K562 (cell line): ENCODE measurements around the gene ZDHHC14. TPM values are rescaled to one million over a fixed set of nuclear protein-coding genes. Genes with fewer than 3 reads are reported as not detected.

Source experiments
- PML ChIP-seq: IDR thresholded peaks from 2 replicates; pipeline ENCODE4 v1.6.1; 2012; ENCODE audit warnings: low read length, inconsistent platforms
- SIRT6 ChIP-seq: IDR thresholded peaks from one replicate; pipeline ENCODE4 v1.6.1; 2012; ENCODE audit warnings: low read depth, mild to moderate bottlenecking, control low read depth, inconsistent platforms, low read length, moderate library complexity
- TEAD1 ChIP-seq, 2 experiments: fragments of 450-650 bp in 1 of 2; sonication (generic) in 1 of 2; formaldehyde crosslinking; IDR thresholded peaks; 2 replicates each; pipeline versions ENCODE4 v1.4.0 to v1.8.0; 2020 to 2022; ENCODE audit warnings: mild to moderate bottlenecking in 2 of 2, missing genetic modification reagents in 1 of 2
- ZBTB1 ChIP-seq: sonication (generic); formaldehyde crosslinking; IDR thresholded peaks from 2 replicates; pipeline ENCODE4 v1.8.1; 2023; ENCODE audit warnings: missing genetic modification reagents, low read depth, mild to moderate bottlenecking, borderline replicate concordance
- ZFPM2 ChIP-seq: fragments of 250-450 bp; sonication (Bioruptor Pico); IDR thresholded peaks from 2 replicates; pipeline ENCODE4 v1.5.1; 2022; ENCODE audit warnings: mild to moderate bottlenecking
- ZKSCAN8 ChIP-seq: fragments of 200-800 bp; sonication (Bioruptor generic); IDR thresholded peaks from 2 replicates; pipeline ENCODE4 v1.6.1; 2016; ENCODE audit warnings: missing genetic modification characterization, missing compliant biosample characterization
- ZNF282 ChIP-seq: sonication (generic); formaldehyde crosslinking; IDR thresholded peaks from 2 replicates; pipeline ENCODE4 v1.8.1; 2023; ENCODE audit warnings: missing genetic modification reagents
- ZNF436 ChIP-seq: fragments of 250-450, 450-650 bp; sonication (Bioruptor Pico); formaldehyde crosslinking; IDR thresholded peaks from 2 replicates; pipeline ENCODE4 v1.7.0; 2020; ENCODE audit warnings: mild to moderate bottlenecking
- ZNF780A ChIP-seq: fragments of 250-450 bp; sonication (Bioruptor Pico); IDR thresholded peaks from 2 replicates; pipeline ENCODE4 v1.5.0; 2021; ENCODE audit warnings: mild to moderate bottlenecking
- polyA plus RNA-seq, 8 experiments: library from polyadenylated mRNA; depleted of rRNA in 4 of 8; stranded (reverse) in 5 of 8; unstranded in 3 of 8; fragments of >200 nt; fragmentation: Nextera tagmentation in 2 of 8; fragmentation: Illumina TruSeq in 1 of 8; extraction: Ambion mirVana in 2 of 8; extraction: Trizol in 1 of 8; gene quantifications; 2 replicates each; pipeline versions ENCODE4 v1.2.1 to v1.2.3, GENCODE V29; 2011 to 2014; ENCODE audit warnings: inconsistent platforms in 1 of 8, missing spikeins in 1 of 8
- total RNA-seq, 7 experiments: library from RNA; depleted of rRNA in 6 of 7; stranded (reverse); fragments of >200 nt in 6 of 7; fragmentation: Illumina TruSeq in 2 of 7; extraction: Trizol in 2 of 7; gene quantifications; 2 replicates each; pipeline versions ENCODE4 v1.2.1 to v1.2.3, GENCODE V29; 2011 to 2021; ENCODE audit warnings: low replicate concordance in 1 of 7
- TF ChIP-seq, protein P1 (sequence below): fragments of 200-600 bp; sonication (generic); IDR thresholded peaks from one replicate; pipeline ENCODE4 v1.6.1; 2012; ENCODE audit warnings: mild to moderate bottlenecking, low read depth, low read length, inconsistent platforms
- TF ChIP-seq, protein P2 (sequence below): fragments of 250-450 bp; sonication (Bioruptor Pico); IDR thresholded peaks from 2 replicates; pipeline ENCODE4 v1.8.0; 2022; ENCODE audit warnings: inconsistent platforms
- TF ChIP-seq, protein P3 (sequence below), 3 experiments: IDR thresholded peaks in 2 of 3; conservative IDR thresholded peaks in 1 of 3; 2 replicates each; pipeline ENCODE4 v1.5.1; 2011 to 2012; ENCODE audit warnings: low read length in 3 of 3, mild to moderate bottlenecking in 3 of 3, control low read depth in 2 of 3, improper control_type of control experiment in 1 of 3, inconsistent platforms in 1 of 3, low read depth in 1 of 3, mixed read lengths in 1 of 3, moderate library complexity in 1 of 3; ENCODE audit not compliant: insufficient read depth in 2 of 3

Gene ZDHHC14
- total and polyA plus RNA-seq, 9 of the 15 experiments (the other 6 are each of a cell fraction or from before 2014, with no cell fraction given), result 0.92 to 23.1 (median 13.8) TPM

DNA sequence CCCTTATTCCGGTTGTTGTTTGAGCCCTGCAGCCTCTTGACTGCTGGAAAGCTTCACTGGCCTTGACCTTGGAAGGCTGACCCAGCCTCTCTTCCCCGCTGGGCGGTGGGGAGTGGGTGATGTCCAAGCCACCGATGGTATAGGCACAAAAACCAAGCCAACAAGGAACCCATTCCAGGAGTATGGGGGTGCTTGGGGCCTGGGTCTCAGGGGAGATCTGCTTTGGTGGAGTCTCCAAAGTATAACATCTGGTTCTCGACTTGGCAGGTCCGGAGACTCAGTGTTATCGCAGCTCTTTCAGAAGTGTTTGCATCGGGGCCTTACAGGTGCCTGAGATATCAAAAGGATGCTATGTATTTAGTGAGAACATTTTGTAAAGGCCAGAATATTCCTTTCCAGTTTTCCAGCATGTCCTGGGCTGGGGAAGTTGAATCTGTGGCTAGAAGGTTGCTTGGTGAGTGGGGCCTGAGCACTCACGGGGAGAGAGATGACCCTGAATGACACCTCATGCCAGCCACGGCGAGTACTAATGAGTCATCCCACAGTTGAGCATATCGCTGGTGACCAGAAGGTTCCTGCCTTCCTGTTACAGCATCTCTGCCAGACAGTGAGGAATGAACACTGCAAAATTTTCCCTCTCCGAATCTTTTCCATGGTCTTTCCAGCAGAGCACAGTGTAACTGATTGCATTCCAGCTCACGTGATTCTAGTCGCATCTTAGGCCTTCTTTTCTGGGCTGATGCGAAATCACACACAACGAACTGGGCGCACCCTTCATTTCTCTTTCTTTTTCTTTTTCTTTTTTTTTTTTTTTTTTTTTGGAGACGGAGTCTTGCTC lies 133.9 kb downstream of the ZDHHC14 start (continued):
- TF ChIP-seq, protein P1, sequence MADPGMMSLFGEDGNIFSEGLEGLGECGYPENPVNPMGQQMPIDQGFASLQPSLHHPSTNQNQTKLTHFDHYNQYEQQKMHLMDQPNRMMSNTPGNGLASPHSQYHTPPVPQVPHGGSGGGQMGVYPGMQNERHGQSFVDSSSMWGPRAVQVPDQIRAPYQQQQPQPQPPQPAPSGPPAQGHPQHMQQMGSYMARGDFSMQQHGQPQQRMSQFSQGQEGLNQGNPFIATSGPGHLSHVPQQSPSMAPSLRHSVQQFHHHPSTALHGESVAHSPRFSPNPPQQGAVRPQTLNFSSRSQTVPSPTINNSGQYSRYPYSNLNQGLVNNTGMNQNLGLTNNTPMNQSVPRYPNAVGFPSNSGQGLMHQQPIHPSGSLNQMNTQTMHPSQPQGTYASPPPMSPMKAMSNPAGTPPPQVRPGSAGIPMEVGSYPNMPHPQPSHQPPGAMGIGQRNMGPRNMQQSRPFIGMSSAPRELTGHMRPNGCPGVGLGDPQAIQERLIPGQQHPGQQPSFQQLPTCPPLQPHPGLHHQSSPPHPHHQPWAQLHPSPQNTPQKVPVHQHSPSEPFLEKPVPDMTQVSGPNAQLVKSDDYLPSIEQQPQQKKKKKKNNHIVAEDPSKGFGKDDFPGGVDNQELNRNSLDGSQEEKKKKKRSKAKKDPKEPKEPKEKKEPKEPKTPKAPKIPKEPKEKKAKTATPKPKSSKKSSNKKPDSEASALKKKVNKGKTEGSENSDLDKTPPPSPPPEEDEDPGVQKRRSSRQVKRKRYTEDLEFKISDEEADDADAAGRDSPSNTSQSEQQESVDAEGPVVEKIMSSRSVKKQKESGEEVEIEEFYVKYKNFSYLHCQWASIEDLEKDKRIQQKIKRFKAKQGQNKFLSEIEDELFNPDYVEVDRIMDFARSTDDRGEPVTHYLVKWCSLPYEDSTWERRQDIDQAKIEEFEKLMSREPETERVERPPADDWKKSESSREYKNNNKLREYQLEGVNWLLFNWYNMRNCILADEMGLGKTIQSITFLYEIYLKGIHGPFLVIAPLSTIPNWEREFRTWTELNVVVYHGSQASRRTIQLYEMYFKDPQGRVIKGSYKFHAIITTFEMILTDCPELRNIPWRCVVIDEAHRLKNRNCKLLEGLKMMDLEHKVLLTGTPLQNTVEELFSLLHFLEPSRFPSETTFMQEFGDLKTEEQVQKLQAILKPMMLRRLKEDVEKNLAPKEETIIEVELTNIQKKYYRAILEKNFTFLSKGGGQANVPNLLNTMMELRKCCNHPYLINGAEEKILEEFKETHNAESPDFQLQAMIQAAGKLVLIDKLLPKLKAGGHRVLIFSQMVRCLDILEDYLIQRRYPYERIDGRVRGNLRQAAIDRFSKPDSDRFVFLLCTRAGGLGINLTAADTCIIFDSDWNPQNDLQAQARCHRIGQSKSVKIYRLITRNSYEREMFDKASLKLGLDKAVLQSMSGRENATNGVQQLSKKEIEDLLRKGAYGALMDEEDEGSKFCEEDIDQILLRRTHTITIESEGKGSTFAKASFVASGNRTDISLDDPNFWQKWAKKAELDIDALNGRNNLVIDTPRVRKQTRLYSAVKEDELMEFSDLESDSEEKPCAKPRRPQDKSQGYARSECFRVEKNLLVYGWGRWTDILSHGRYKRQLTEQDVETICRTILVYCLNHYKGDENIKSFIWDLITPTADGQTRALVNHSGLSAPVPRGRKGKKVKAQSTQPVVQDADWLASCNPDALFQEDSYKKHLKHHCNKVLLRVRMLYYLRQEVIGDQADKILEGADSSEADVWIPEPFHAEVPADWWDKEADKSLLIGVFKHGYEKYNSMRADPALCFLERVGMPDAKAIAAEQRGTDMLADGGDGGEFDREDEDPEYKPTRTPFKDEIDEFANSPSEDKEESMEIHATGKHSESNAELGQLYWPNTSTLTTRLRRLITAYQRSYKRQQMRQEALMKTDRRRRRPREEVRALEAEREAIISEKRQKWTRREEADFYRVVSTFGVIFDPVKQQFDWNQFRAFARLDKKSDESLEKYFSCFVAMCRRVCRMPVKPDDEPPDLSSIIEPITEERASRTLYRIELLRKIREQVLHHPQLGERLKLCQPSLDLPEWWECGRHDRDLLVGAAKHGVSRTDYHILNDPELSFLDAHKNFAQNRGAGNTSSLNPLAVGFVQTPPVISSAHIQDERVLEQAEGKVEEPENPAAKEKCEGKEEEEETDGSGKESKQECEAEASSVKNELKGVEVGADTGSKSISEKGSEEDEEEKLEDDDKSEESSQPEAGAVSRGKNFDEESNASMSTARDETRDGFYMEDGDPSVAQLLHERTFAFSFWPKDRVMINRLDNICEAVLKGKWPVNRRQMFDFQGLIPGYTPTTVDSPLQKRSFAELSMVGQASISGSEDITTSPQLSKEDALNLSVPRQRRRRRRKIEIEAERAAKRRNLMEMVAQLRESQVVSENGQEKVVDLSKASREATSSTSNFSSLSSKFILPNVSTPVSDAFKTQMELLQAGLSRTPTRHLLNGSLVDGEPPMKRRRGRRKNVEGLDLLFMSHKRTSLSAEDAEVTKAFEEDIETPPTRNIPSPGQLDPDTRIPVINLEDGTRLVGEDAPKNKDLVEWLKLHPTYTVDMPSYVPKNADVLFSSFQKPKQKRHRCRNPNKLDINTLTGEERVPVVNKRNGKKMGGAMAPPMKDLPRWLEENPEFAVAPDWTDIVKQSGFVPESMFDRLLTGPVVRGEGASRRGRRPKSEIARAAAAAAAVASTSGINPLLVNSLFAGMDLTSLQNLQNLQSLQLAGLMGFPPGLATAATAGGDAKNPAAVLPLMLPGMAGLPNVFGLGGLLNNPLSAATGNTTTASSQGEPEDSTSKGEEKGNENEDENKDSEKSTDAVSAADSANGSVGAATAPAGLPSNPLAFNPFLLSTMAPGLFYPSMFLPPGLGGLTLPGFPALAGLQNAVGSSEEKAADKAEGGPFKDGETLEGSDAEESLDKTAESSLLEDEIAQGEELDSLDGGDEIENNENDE, result no peak
- TF ChIP-seq, protein P2, sequence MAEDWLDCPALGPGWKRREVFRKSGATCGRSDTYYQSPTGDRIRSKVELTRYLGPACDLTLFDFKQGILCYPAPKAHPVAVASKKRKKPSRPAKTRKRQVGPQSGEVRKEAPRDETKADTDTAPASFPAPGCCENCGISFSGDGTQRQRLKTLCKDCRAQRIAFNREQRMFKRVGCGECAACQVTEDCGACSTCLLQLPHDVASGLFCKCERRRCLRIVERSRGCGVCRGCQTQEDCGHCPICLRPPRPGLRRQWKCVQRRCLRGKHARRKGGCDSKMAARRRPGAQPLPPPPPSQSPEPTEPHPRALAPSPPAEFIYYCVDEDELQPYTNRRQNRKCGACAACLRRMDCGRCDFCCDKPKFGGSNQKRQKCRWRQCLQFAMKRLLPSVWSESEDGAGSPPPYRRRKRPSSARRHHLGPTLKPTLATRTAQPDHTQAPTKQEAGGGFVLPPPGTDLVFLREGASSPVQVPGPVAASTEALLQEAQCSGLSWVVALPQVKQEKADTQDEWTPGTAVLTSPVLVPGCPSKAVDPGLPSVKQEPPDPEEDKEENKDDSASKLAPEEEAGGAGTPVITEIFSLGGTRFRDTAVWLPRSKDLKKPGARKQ (CRISPR knock-in tag), result no peak
- TF ChIP-seq SIRT6 (no peak), ZFPM2 (CRISPR knock-in tag) (no peak), ZNF780A (no peak), TEAD1 (CRISPR knock-in tag; IDR thresholded peaks at IDR 0.05) (peak; percentile 86 to 94; a peak in 3 of 4 replicates), ZNF282 (no peak), ZBTB1 (CRISPR knock-in tag) (no peak), PML (peak; percentile 88), ZKSCAN8 (CRISPR knock-in tag) (no peak; the same call in 1 of the 2 replicates), ZNF436 (CRISPR knock-in tag) (no peak)
- TF ChIP-seq, protein P3, sequence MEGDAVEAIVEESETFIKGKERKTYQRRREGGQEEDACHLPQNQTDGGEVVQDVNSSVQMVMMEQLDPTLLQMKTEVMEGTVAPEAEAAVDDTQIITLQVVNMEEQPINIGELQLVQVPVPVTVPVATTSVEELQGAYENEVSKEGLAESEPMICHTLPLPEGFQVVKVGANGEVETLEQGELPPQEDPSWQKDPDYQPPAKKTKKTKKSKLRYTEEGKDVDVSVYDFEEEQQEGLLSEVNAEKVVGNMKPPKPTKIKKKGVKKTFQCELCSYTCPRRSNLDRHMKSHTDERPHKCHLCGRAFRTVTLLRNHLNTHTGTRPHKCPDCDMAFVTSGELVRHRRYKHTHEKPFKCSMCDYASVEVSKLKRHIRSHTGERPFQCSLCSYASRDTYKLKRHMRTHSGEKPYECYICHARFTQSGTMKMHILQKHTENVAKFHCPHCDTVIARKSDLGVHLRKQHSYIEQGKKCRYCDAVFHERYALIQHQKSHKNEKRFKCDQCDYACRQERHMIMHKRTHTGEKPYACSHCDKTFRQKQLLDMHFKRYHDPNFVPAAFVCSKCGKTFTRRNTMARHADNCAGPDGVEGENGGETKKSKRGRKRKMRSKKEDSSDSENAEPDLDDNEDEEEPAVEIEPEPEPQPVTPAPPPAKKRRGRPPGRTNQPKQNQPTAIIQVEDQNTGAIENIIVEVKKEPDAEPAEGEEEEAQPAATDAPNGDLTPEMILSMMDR (IDR thresholded peaks at IDR 0.05 in 2 of 3, conservative IDR thresholded peaks at IDR 0.05 in 1 of 3; ENCODE audit: insufficient read depth in 2 of 3, low read depth in 1 of 3, low read length in 3 of 3), result no peak; a peak in 1 of 6 replicates
